ENCODE data around the gene RNF26.

RNF26 gene

GRCh38 chr11:119355091-119355843 is 20.9 kb downstream of the RNF26 start:
- no peak for DNase-seq (ENCODE audit: low spot score)

GRCh38 chr11:119356349-119357031 is 22.2 kb downstream of the RNF26 start:
- DNase-seq (ENCODE audit: low spot score): no peak

GRCh38 chr11:119357074-119357473 is 22.7 kb downstream of the RNF26 start:
- no peak for DNase-seq (ENCODE audit: low spot score)

- DNase-seq (ENCODE audit: low spot score): no peak
These were observed 25.3 kb downstream of the RNF26 start for GRCh38 chr11:119359365-119360214.

- no peak for DNase-seq (ENCODE audit: low spot score)
These were observed 26.9 kb downstream of the RNF26 start for GRCh38 chr11:119361056-119361787.

- no peak for DNase-seq (ENCODE audit: low spot score)
These were observed 27.8 kb downstream of the RNF26 start for GRCh38 chr11:119361941-119362725.

GRCh38 chr11:119362741-119363080 is 28.4 kb downstream of the RNF26 start:
- DNase-seq (ENCODE audit: low spot score): no peak

- DNase-seq (ENCODE audit: low spot score): no peak
These were observed 28.9 kb downstream of the RNF26 start for GRCh38 chr11:119363081-119363850.

GRCh38 chr11:119363851-119364590 is 29.7 kb downstream of the RNF26 start:
- DNase-seq (ENCODE audit: low spot score): peak; percentile 80

- DNase-seq (ENCODE audit: low spot score): no peak
These were observed 30.8 kb downstream of the RNF26 start for GRCh38 chr11:119365071-119365591.

- DNase-seq (ENCODE audit: low spot score): no peak
These were observed 32.6 kb downstream of the RNF26 start for GRCh38 chr11:119366690-119367620.

- DNase-seq (ENCODE audit: low spot score): no peak
These were observed 33.4 kb downstream of the RNF26 start for GRCh38 chr11:119367661-119368120.

- DNase-seq (ENCODE audit: low spot score): peak; percentile 87
These were observed 34.1 kb downstream of the RNF26 start for GRCh38 chr11:119368121-119369034.

- no peak for DNase-seq (ENCODE audit: low spot score)
These were observed 35.0 kb downstream of the RNF26 start for GRCh38 chr11:119369132-119369925.

GRCh38 chr11:119370486-119371046 is 36.2 kb downstream of the RNF26 start:
- DNase-seq (ENCODE audit: low spot score): no peak

- no peak for DNase-seq (ENCODE audit: low spot score)
These were observed 36.8 kb downstream of the RNF26 start for GRCh38 chr11:119371067-119371601.

Measured in HuH-7 (cell line).